Mucosa of descending colon (tissue), 3 donors: ENCODE measurements around the gene ARL6IP6. TPM values are rescaled to one million over a fixed set of nuclear protein-coding genes. Genes with fewer than 3 reads are reported as not detected.

Source experiments
- total RNA-seq, 3 donors: library from RNA; stranded (reverse); fragmentation: NEBNext Ultra II Directional in 2 of 3; extraction: Animal tissue kit (Norgen Biotek cat#: 25700) in 2 of 3; gene quantifications; one replicate each; pipeline versions ENCODE4 v1.2.1 to v1.2.4, GENCODE V29; 2021 to 2023
- donor health status: DM: no; HTN: no; CAD: no; lungs with moderate emphysema.
- donor health status: DM: no; HTN: no; CAD: no.
- donor health status: DM: no; HTN: yes; CAD: no.

ARL6IP6 gene
- total RNA-seq, 3 donors from 2014 or later, result 12.5 to 19.3 (median 14.8) TPM

Other genes starting within 250 kb of the ARL6IP6 start
- 10 to 100 TPM; 66.6 to 87.4 (median 72.3) TPM for gene PRPF40A, start 1.2 kb upstream of the ARL6IP6 start, total RNA-seq